ENCODE results near the gene NUAK1. TPM values are rescaled to one million over a fixed set of nuclear protein-coding genes. Genes with fewer than 3 reads are reported as not detected.

Gene NUAK1
- total RNA-seq, 1 experiment from 2014 or later, result 7.4 TPM

- TF ChIP-seq ZBTB33 (IDR thresholded peaks at IDR 0.05; ENCODE audit: extremely low read depth, insufficient replicate concordance, low read length), result no peak
- TF ChIP-seq ZFX (IDR thresholded peaks at IDR 0.05), result no peak
These were observed 28.0 kb downstream of the NUAK1 start (continued) for GRCh38 chr12:106110626-106111300.

GRCh38 chr12:106109168-106109910, 29.4 kb downstream of the NUAK1 start:
- ChIA-PET CTCF (no interaction called here), POLR2A (no interaction called here), RAD21 (ENCODE audit: low non-redundant PET in 1 of 2, low total read pairs in 2 of 2, uncharacterized antibody in 2 of 2, unreplicated experiment in 2 of 2) (no interaction called here)
- Histone ChIP-seq H3K9me2 (ENCODE audit: insufficient read depth) (no peaks in the 10 kb centered on the region), H4K20me1 (ENCODE audit: insufficient read depth) (no peaks in the 10 kb centered on the region), H3K27ac (ENCODE audit: low read depth, low read length) (no peak overlapping the region), H3K4me2 (ENCODE audit: low read length) (no peak overlapping the region), H3K4me3 (replicated peaks in 1 of 2; ENCODE audit: low read depth in 1 of 2, low read length in 2 of 2) (no peak overlapping the region), H3K4me1 (ENCODE audit: control insufficient read depth in 1 of 2, insufficient read depth in 2 of 2, low read length in 2 of 2) (peaks cover 12 to 13% of the 10 kb centered on the region in 2 experiments), H3K9me3 (ENCODE audit: control insufficient read depth in 1 of 2, insufficient read depth in 1 of 2, low read depth in 1 of 2, low read length in 2 of 2) (no peaks in the 10 kb centered on the region), H3K27me3 (ENCODE audit: insufficient read depth, low read length) (no peaks in the 10 kb centered on the region), H3K79me2 (ENCODE audit: insufficient read depth, low read length) (no peaks in the 10 kb centered on the region), H3K9ac (ENCODE audit: low read length) (no peak overlapping the region), H3K36me3 (ENCODE audit: control insufficient read depth in 1 of 2, insufficient read depth in 2 of 2, low read length in 2 of 2) (no peaks in the 10 kb centered on the region), H2AFZ (ENCODE audit: low read depth, low read length, poor library complexity, severe bottlenecking) (no peak overlapping the region)
- no peak for TF ChIP-seq EZH2 (IDR thresholded peaks at IDR 0.05)
- no peak for TF ChIP-seq YY1 (IDR thresholded peaks at IDR 0.05; ENCODE audit: extremely low read depth, insufficient replicate concordance, low read depth, low read length)
- no peak for TF ChIP-seq JUND (IDR thresholded peaks at IDR 0.05)
- no peak for TF ChIP-seq POLR2A (IDR thresholded peaks at IDR 0.05; ENCODE audit: borderline replicate concordance, extremely low read depth, insufficient read depth, insufficient read length)
- no peak for TF ChIP-seq SIN3A (IDR thresholded peaks at IDR 0.05; ENCODE audit: low read depth)
- TF ChIP-seq CBX3 (IDR thresholded peaks at IDR 0.05; ENCODE audit: low read depth), result no peak
- no peak for TF ChIP-seq RAD21 (IDR thresholded peaks at IDR 0.05; ENCODE audit: low read depth)
- no peak for TF ChIP-seq ZNF274 (IDR thresholded peaks at IDR 0.05; ENCODE audit: low read depth, low read length)
- no peak for TF ChIP-seq ZFX (IDR thresholded peaks at IDR 0.05)
- no peak for TF ChIP-seq SRF (IDR thresholded peaks at IDR 0.05; ENCODE audit: low read depth)
- no peak for TF ChIP-seq ZBTB33 (IDR thresholded peaks at IDR 0.05; ENCODE audit: extremely low read depth, insufficient replicate concordance, low read length)
- TF ChIP-seq CTCF (IDR thresholded peaks at IDR 0.05 in 2 of 3, conservative IDR thresholded peaks at IDR 0.05 in 1 of 3; ENCODE audit: borderline replicate concordance in 1 of 3, insufficient read depth in 1 of 3, low read depth in 2 of 3, low read length in 2 of 3), result no peak
- TF ChIP-seq CEBPB (IDR thresholded peaks at IDR 0.05; ENCODE audit: low read depth), result no peak
- no peak for TF ChIP-seq SP1 (IDR thresholded peaks at IDR 0.05; ENCODE audit: low read depth)
- ATAC-seq (no peak), DNase-seq (ENCODE audit: low read depth, low spot score) (no peak)
- no TSS peak for BruUV-seq (replicated peaks)
- intact Hi-C loops (cut with micrococcal nuclease), result no loop called here

Data from HCT116 (cell line).